Ovary (tissue), 9 donors: Measurements from ENCODE around the gene CREB3L4. TPM values are rescaled to one million over a fixed set of nuclear protein-coding genes. Genes with fewer than 3 reads are reported as not detected.

Experiments used
- DNase-seq, 5 donors: peaks; one replicate each; pipeline ENCODE4 v3.0.0-alpha.2; 2019 to 2020
- H3K27ac ChIP-seq, 2 donors: fragments of 200-600 bp; one replicate each; pipeline versions ENCODE4 v1.5.1 to v1.8.0; 2019 to 2022
- H3K27me3 ChIP-seq: fragments of 200-600 bp; one replicate; pipeline ENCODE4 v1.8.0; 2022
- H3K36me3 ChIP-seq: fragments of 200-600 bp; sonication (generic); one replicate; pipeline ENCODE4 v1.5.1; 2019
- H3K4me1 ChIP-seq: one replicate; pipeline ENCODE4 v1.8.1; 2013; ENCODE audit warnings: mild to moderate bottlenecking, moderate library complexity; ENCODE audit not compliant: insufficient read depth
- H3K4me3 ChIP-seq: fragments of 200-600 bp; sonication (generic); one replicate; pipeline ENCODE4 v1.5.1; 2017
- H3K9me3 ChIP-seq, 2 donors: fragments of 200-600 bp in 1 of 2; sonication (generic) in 1 of 2; one replicate each; pipeline versions ENCODE4 v1.5.1 to v1.8.1; 2013 to 2019; ENCODE audit warnings: mild to moderate bottlenecking in 1 of 2, moderate library complexity in 1 of 2
- EP300 ChIP-seq: sonication (generic); formaldehyde crosslinking; IDR thresholded peaks from one replicate; pipeline ENCODE4 v1.6.1; 2017; ENCODE audit warnings: antibody characterized with exemption
- POLR2A ChIP-seq: fragments of 450-650 bp; IDR thresholded peaks from one replicate; pipeline ENCODE4 v1.6.1; 2017; ENCODE audit warnings: antibody characterized with exemption, mild to moderate bottlenecking, moderate library complexity
- WGBS, 3 donors: extraction: QIAGEN DNeasy Blood & Tissue Kit in 1 of 3; methylation state at CpG; one replicate each; pipeline versions ENCODE4 v1.1.5 to v1.1.7; 2013 to 2017; 5-methylcytosine and 5-hydroxymethylcytosine counted together
- intact Hi-C, 4 donors: fragments of 100-400 bp; cut with DNase I; formaldehyde crosslinking; loops; one replicate each; pipeline versions ENCODE4 v1.11.0 to v1.15.1; 2022 to 2023
- microRNA-seq, 3 donors: library from miRNA; unstranded; fragments of <30 nt; microRNA quantifications; one replicate each; pipeline versions ENCODE4 to v1.2.0, GENCODE V29; 2019 to 2020
- polyA plus RNA-seq, 2 donors: library from polyadenylated mRNA; stranded (reverse); fragments of 200-250 nt in 1 of 2; fragments of 350-450 nt in 1 of 2; fragmentation: Illumina TruSeq in 1 of 2; extraction: RNeasy Lipid Tissue Mini Kit (QIAGEN cat#74804) in 1 of 2; gene quantifications; one replicate each; pipeline ENCODE4 v1.2.3, GENCODE V29; 2013 to 2014
- small RNA-seq: library from RNA; depleted of rRNA; stranded (forward); fragments of <200 nt; gene quantifications from one replicate; pipeline ENCODE3, GENCODE V24; 2016
- total RNA-seq, 7 donors: library from RNA; depleted of rRNA in 2 of 7; stranded (reverse); fragments of >200 nt in 2 of 7; fragmentation: NEBNext Ultra II Directional in 3 of 7; extraction: Animal tissue kit (Norgen Biotek cat#: 25700) in 3 of 7; gene quantifications; one replicate each; pipeline versions ENCODE4 v1.1.0 to v1.2.4, GENCODE V29; 2016 to 2023
- TF ChIP-seq, protein P1 (sequence below), 3 donors: fragments of 450-650 bp in 2 of 3; fragments of 200-600 bp in 1 of 3; IDR thresholded peaks; one replicate each; pipeline versions ENCODE4 v1.5.1 to v1.8.0; 2016 to 2022; ENCODE audit warnings: antibody characterized with exemption in 3 of 3, mild to moderate bottlenecking in 1 of 3
- donor health status: DM: no; HTN: no; CAD: no; lungs with moderate emphysema.
- donor health status: DM: no; HTN: no; CAD: no.
- donor health status: Bipolar disorder and iron deficiency.
- donor health status: DM: yes; HTN: yes; CAD: no.
- donor health status: DM: no; HTN: no; CAD: no.
- donor health status: DM: yes; HTN: yes; CAD: no.

Gene CREB3L4
- total and polyA plus RNA-seq, 9 donors: 10.5 to 27.2 (median 16.6) TPM

- no peaks in the 10 kb centered on the region for H3K27me3 ChIP-seq
- no peaks in the 10 kb centered on the region for H3K9me3 ChIP-seq
- intact Hi-C loops: no loop called here
- 78 to 100% (median 89%) methylated on average over 1 of the region's 1 CpG for WGBS, 3 donors
- H3K27ac ChIP-seq: no peak overlapping the region
- no peaks in the 10 kb centered on the region for H3K36me3 ChIP-seq
- H3K4me1 ChIP-seq: no peaks in the 10 kb centered on the region
- TF ChIP-seq EP300 (no peak), POLR2A (no peak)
- TF ChIP-seq, protein P1, sequence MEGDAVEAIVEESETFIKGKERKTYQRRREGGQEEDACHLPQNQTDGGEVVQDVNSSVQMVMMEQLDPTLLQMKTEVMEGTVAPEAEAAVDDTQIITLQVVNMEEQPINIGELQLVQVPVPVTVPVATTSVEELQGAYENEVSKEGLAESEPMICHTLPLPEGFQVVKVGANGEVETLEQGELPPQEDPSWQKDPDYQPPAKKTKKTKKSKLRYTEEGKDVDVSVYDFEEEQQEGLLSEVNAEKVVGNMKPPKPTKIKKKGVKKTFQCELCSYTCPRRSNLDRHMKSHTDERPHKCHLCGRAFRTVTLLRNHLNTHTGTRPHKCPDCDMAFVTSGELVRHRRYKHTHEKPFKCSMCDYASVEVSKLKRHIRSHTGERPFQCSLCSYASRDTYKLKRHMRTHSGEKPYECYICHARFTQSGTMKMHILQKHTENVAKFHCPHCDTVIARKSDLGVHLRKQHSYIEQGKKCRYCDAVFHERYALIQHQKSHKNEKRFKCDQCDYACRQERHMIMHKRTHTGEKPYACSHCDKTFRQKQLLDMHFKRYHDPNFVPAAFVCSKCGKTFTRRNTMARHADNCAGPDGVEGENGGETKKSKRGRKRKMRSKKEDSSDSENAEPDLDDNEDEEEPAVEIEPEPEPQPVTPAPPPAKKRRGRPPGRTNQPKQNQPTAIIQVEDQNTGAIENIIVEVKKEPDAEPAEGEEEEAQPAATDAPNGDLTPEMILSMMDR (IDR thresholded peaks at IDR 0.05): no peak
- H3K4me3 ChIP-seq: no peak overlapping the region
- no peak for DNase-seq
Measured at GRCh38 chr1:154019940-154020339, 52.2 kb downstream of the CREB3L4 start.

Small RNA genes within 50 kb of the gene (microRNA-seq; reads per million reads assigned to microRNA genes)
- 0 to 0.89 (median 0.32) reads per million in 3 donors for gene MIR6737

Small RNA genes within 50 kb of the gene (small RNA-seq; reads per million reads assigned to genes)
- not detected for gene MIR6737

Other genes with a start within 250 kb of the CREB3L4 start
- 10 to 100 TPM; 49.5 to 74.4 (median 58.6) TPM for gene INTS3, start 239.9 kb upstream of the CREB3L4 start, total RNA-seq
- gene INTS3, start 239.9 kb upstream of the CREB3L4 start, polyA plus RNA-seq: 10 to 100 TPM; 41.6 to 54.5 TPM
- gene SLC27A3, start 192.5 kb upstream of the CREB3L4 start, total RNA-seq: 10 to 100 TPM in 6 of 7 donors, 1 to 10 TPM in 1; 9.5 to 50.9 (median 31.1) TPM
- gene SLC27A3, start 192.5 kb upstream of the CREB3L4 start, polyA plus RNA-seq: 10 to 100 TPM; 23.2 to 31.5 TPM
- 10 to 100 TPM; 14.1 to 73.0 (median 58.3) TPM for gene GATAD2B, start 44.9 kb upstream of the CREB3L4 start, total RNA-seq
- 10 to 100 TPM; 11.2 to 22.0 TPM for gene GATAD2B, start 44.9 kb upstream of the CREB3L4 start, polyA plus RNA-seq
- gene DENND4B, start 21.2 kb upstream of the CREB3L4 start, total RNA-seq: 10 to 100 TPM; 21.3 to 83.1 (median 57.3) TPM
- gene DENND4B, start 21.2 kb upstream of the CREB3L4 start, polyA plus RNA-seq: 10 to 100 TPM; 20.9 to 29.6 TPM
- gene CRTC2, start 9.3 kb upstream of the CREB3L4 start, total RNA-seq: 10 to 100 TPM; 19.2 to 52.5 (median 37.9) TPM
- 10 to 100 TPM; 20.3 to 44.6 TPM for gene CRTC2, start 9.3 kb upstream of the CREB3L4 start, polyA plus RNA-seq
- gene SLC39A1, start 4.4 kb upstream of the CREB3L4 start, total RNA-seq: 10 to 100 TPM; 59.3 to 83.7 (median 67.2) TPM
- gene SLC39A1, start 4.4 kb upstream of the CREB3L4 start, polyA plus RNA-seq: 100 to 1,000 TPM in 1 of 2 donors, 10 to 100 TPM in 1; 83.6 to 121 TPM
- gene JTB, start 9.8 kb downstream of the CREB3L4 start, total RNA-seq: 100 to 1,000 TPM in 2 of 7 donors, 10 to 100 TPM in 5; 82.7 to 207 (median 88.6) TPM
- gene JTB, start 9.8 kb downstream of the CREB3L4 start, polyA plus RNA-seq: 100 to 1,000 TPM in 1 of 2 donors, 10 to 100 TPM in 1; 77.5 to 150 TPM
- gene RAB13, start 18.4 kb downstream of the CREB3L4 start, total RNA-seq: 100 to 1,000 TPM in 4 of 7 donors, 10 to 100 TPM in 3; 31.4 to 147 (median 101) TPM
- gene RAB13, start 18.4 kb downstream of the CREB3L4 start, polyA plus RNA-seq: 100 to 1,000 TPM; 155 to 190 TPM
- 1,000 to 10,000 TPM; 3,441 to 7,027 (median 4,323) TPM for gene RPS27, start 22.9 kb downstream of the CREB3L4 start, total RNA-seq
- over 10,000 TPM; 15,496 to 24,704 TPM for gene RPS27, start 22.9 kb downstream of the CREB3L4 start, polyA plus RNA-seq
- gene NUP210L, start 187.2 kb downstream of the CREB3L4 start, total RNA-seq: under 1 TPM in 2 of 7 donors, not detected in 5; 0.07 to 0.10 TPM
- not detected for gene NUP210L, start 187.2 kb downstream of the CREB3L4 start, polyA plus RNA-seq
- gene TPM3, start 224.2 kb downstream of the CREB3L4 start, total RNA-seq: 100 to 1,000 TPM in 4 of 7 donors, 10 to 100 TPM in 3; 83.8 to 146 (median 120) TPM
- 100 to 1,000 TPM in 1 of 2 donors, 10 to 100 TPM in 1; 78.0 to 316 TPM for gene TPM3, start 224.2 kb downstream of the CREB3L4 start, polyA plus RNA-seq
- 1 to 10 TPM in 1 of 7 donors, not detected in 6; 2.4 TPM for gene CFAP141, start 238.4 kb downstream of the CREB3L4 start, total RNA-seq
- not detected for gene CFAP141, start 238.4 kb downstream of the CREB3L4 start, polyA plus RNA-seq